Stimulated activated memory B cell treated with anti-CD40 and anti-IgM and Interleukin-4, amounts not matched to agents 10 μg/mL and 1 μg/mL and 100 μg/mL, for 72 hours (primary cell): ENCODE measurements around the gene MAP1LC3B.
"Not testable (repeated sequence)": the region's sequence is repeated elsewhere in the genome, so short reads cannot be mapped to it uniquely, and the experiment has no call there.

Source experiments
- ATAC-seq: fragments of 150-1000 bp; cut with Tn5 transposase; 2 replicates; pipeline ENCODE4 v1.10.0; 2021
- H3K27ac Mint-ChIP-seq: one replicate; pipeline ENCODE4 v1.8.0; 2022; ENCODE audit warnings: mild to moderate bottlenecking, mixed read lengths
- H3K27me3 Mint-ChIP-seq: one replicate; pipeline ENCODE4 v1.8.0; 2022; ENCODE audit warnings: mixed read lengths
- H3K36me3 Mint-ChIP-seq: one replicate; pipeline ENCODE4 v1.8.0; 2022; ENCODE audit warnings: mixed read lengths
- H3K4me1 Mint-ChIP-seq: one replicate; pipeline ENCODE4 v1.8.0; 2022; ENCODE audit warnings: mixed read lengths
- H3K4me3 Mint-ChIP-seq: one replicate; pipeline ENCODE4 v1.8.0; 2022; ENCODE audit warnings: mild to moderate bottlenecking, moderate library complexity, mixed read lengths
- H3K9me3 Mint-ChIP-seq: one replicate; pipeline ENCODE4 v1.8.0; 2022; ENCODE audit warnings: mixed read lengths

MAP1LC3B gene

GRCh38 chr16:87384162-87384874, 7.8 kb upstream of the MAP1LC3B start:
- Mint-ChIP-seq H3K27ac (peak overlapping the region; percentile 99), H3K27me3 (no peaks in the 10 kb centered on the region)
- peak; percentile 2 for ATAC-seq

GRCh38 chr16:87384875-87385167, 7.3 kb upstream of the MAP1LC3B start:
- ATAC-seq, H3K9me3 Mint-ChIP-seq, H3K27me3 Mint-ChIP-seq, H3K36me3 Mint-ChIP-seq: not testable (repeated sequence)
- Mint-ChIP-seq H3K4me1 (peaks cover 81% of the 10 kb centered on the region), H3K27ac (peak overlapping the region; percentile 99), H3K4me3 (peak overlapping the region; percentile 96)

More at GRCh38 chr16:87384162-87384874, 7.8 kb upstream of the MAP1LC3B start:
- Mint-ChIP-seq H3K9me3 (peaks cover 2% of the 10 kb centered on the region), H3K4me1 (peaks cover 80% of the 10 kb centered on the region), H3K36me3 (no peaks in the 10 kb centered on the region), H3K4me3 (peak overlapping the region; percentile 96)

- ATAC-seq = peak; percentile 79
- H3K4me1 Mint-ChIP-seq = peaks cover 60% of the 10 kb centered on the region
- no peaks in the 10 kb centered on the region for H3K27me3 Mint-ChIP-seq
Measured at GRCh38 chr16:87387942-87388817, 4.0 kb upstream of the MAP1LC3B start.

DNA sequence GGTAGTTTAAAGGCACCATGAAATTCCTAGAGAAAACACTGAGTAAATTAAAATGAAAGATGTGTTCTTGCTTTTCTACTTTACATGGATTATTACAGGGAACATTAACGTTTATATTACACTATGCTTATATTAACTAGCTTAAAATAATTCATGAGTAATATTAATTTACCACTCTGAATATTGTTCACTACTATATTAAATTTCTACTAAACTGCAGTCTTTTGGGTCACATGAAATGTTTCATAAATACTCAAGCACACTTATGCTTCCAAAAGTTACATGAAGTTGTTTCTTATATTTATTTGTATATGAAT, 3.4 kb upstream of the MAP1LC3B start:
- no peak for ATAC-seq
- Mint-ChIP-seq H3K4me1 (peaks cover 65% of the 10 kb centered on the region), H3K9me3 (peaks cover 2% of the 10 kb centered on the region), H3K27ac (peak overlapping the region; percentile 99), H3K27me3 (no peaks in the 10 kb centered on the region), H3K4me3 (peak overlapping the region; percentile 66), H3K36me3 (no peaks in the 10 kb centered on the region)

More at GRCh38 chr16:87387942-87388817, 4.0 kb upstream of the MAP1LC3B start:
- Mint-ChIP-seq H3K36me3 (no peaks in the 10 kb centered on the region), H3K9me3 (peaks cover 2% of the 10 kb centered on the region), H3K4me3 (peak overlapping the region; percentile 66), H3K27ac (peak overlapping the region; percentile 99)

GRCh38 chr16:87389245-87389644, 2.9 kb upstream of the MAP1LC3B start:
- Mint-ChIP-seq H3K27ac (peak overlapping the region; percentile 99), H3K9me3 (peaks cover 2% of the 10 kb centered on the region), H3K36me3 (no peaks in the 10 kb centered on the region), H3K27me3 (no peaks in the 10 kb centered on the region), H3K4me1 (peaks cover 65% of the 10 kb centered on the region), H3K4me3 (no peak overlapping the region)
- ATAC-seq = no peak

DNA sequence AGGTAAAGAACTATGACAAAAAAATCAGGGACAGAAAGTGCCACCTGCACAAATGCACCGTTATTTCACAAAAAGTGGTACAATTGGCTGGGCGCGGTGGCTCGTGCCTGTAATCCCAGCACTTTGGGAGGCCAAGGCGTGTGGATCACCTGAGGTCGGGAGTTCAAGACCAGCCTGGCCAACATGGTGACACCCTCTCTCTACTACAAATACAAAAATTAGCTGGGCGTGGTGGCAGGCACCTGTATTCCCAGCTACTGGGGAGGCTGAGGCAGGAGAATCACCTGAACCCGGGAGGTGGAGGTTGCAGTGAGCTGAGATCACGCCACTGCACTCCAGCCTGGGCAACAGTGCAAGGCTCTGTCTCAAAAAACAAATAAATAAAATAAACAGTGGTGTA, 2.2 kb upstream of the MAP1LC3B start:
- H3K9me3 Mint-ChIP-seq, H3K4me3 Mint-ChIP-seq, H3K27me3 Mint-ChIP-seq, H3K36me3 Mint-ChIP-seq, ATAC-seq, H3K27ac Mint-ChIP-seq: not testable (repeated sequence)
- peaks cover 65% of the 10 kb centered on the region for H3K4me1 Mint-ChIP-seq

DNA sequence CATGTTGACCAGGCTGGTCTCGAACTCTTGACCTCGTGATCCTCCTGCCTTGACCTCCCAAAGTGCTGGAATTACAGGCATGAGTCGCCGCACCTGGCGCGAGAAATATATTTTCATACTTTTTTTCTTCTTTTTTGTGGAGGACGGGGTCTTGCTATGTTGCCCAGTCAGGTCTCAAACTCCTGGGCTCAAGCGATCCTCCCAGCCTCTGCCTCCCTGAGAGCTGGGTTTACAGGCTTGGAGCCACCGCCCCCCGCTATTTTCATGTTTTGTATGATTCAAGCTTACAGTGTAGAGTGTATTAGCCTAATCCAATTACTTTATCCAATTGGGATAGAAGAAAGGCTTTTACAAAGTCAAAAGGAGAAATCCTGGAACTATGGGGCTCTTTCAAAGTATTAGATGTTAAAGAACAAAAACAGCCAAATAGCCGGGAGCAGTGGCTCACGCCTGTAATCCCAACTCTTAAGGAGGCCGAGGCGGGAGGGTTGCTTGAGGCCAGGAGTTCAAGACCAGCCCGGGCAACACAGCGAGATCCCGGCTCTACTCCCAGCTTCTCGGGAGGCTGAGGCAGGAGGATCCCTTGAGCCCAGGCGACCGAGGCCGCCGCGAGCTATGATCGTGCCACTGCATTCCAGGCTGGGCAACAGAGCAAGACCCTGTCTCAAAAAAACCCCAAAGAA, 1.4 kb upstream of the MAP1LC3B start:
- Mint-ChIP-seq H3K9me3 (peaks cover 2% of the 10 kb centered on the region), H3K36me3 (peaks cover 10% of the 10 kb centered on the region), H3K27me3 (no peaks in the 10 kb centered on the region), H3K4me3 (peak overlapping the region; percentile 94), H3K27ac (peak overlapping the region; percentile 91), H3K4me1 (peaks cover 64% of the 10 kb centered on the region)
- no peak for ATAC-seq

- ATAC-seq = no peak
- peaks cover 59% of the 10 kb centered on the region for H3K4me1 Mint-ChIP-seq
- H3K27me3 Mint-ChIP-seq = no peaks in the 10 kb centered on the region
- peak overlapping the region; percentile 91 for H3K27ac Mint-ChIP-seq
- peaks cover 2% of the 10 kb centered on the region for H3K9me3 Mint-ChIP-seq
- H3K36me3 Mint-ChIP-seq = peaks cover 10% of the 10 kb centered on the region
- peak overlapping the region; percentile 94 for H3K4me3 Mint-ChIP-seq
Measured at GRCh38 chr16:87391324-87391949, 699 bp upstream of the MAP1LC3B start.

- Mint-ChIP-seq H3K4me1 (peaks cover 54% of the 10 kb centered on the region), H3K27me3 (no peaks in the 10 kb centered on the region), H3K36me3 (peaks cover 10% of the 10 kb centered on the region), H3K4me3 (peak overlapping the region; percentile 86), H3K9me3 (no peaks in the 10 kb centered on the region), H3K27ac (peak overlapping the region; percentile 78)
- peak; percentile 1 for ATAC-seq
Measured at GRCh38 chr16:87392821-87393679, 914 bp downstream of the MAP1LC3B start.

- Mint-ChIP-seq H3K27ac (peak overlapping the region; percentile 78), H3K9me3 (no peaks in the 10 kb centered on the region), H3K4me3 (peak overlapping the region; percentile 86), H3K27me3 (no peaks in the 10 kb centered on the region), H3K36me3 (peaks cover 10% of the 10 kb centered on the region), H3K4me1 (peaks cover 48% of the 10 kb centered on the region)
- ATAC-seq = no peak
Measured at GRCh38 chr16:87393680-87394055, 1.5 kb downstream of the MAP1LC3B start.

GRCh38 chr16:87395181-87395842, 3.2 kb downstream of the MAP1LC3B start:
- Mint-ChIP-seq H3K4me1 (peaks cover 43% of the 10 kb centered on the region), H3K27ac (no peak overlapping the region), H3K4me3 (no peak overlapping the region), H3K36me3 (peaks cover 18% of the 10 kb centered on the region), H3K27me3 (no peaks in the 10 kb centered on the region), H3K9me3 (no peaks in the 10 kb centered on the region)
- ATAC-seq = no peak

DNA sequence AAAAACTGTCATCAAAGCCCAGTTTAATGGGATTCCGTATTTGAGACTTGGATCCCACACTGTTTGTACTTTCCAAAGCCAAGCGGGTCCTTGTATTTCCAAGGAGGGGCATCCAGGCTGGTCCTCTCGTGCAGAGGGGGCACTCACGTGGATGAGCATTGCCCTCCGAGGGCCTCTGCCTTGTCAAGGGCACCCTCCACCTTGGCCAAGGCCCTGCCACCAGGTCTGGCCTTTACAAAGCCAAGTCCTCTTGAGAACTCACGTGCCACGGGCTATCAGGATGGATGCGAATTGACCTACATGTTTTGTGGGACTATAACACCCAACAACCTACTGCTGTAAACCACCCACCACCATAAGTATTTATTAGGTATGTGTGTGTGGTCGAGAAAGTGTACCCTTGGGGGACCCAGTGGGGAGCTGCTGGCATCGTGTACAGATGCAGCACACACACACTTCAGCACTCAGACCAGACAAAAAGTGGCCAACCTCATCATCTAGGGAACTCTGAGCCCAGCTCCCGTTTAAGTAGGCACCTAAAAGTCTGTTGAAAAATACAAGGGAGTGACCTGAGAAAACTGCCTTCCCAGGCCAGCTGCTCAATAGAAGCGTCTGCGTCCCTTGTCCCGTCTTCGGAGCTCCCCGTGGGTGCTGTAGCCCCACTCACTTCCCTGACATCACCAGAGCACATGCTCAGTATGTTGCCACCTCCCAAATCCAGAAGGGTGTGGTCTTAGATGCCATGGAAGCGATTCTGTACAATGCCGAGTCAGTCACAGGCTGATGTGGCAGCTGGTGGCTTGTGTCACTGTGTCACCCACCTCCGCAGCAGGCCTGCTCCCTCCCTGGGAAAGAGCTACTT, 12.9 kb downstream of the MAP1LC3B start:
- no peak for ATAC-seq
- Mint-ChIP-seq H3K27ac (no peak overlapping the region), H3K4me3 (no peak overlapping the region)

GRCh38 chr16:87406495-87407088, 14.5 kb downstream of the MAP1LC3B start:
- peaks cover 36% of the 10 kb centered on the region for H3K36me3 Mint-ChIP-seq

More for the DNA sequence above, 12.9 kb downstream of the MAP1LC3B start:
- H3K4me1 Mint-ChIP-seq = peaks cover 20% of the 10 kb centered on the region
- H3K9me3 Mint-ChIP-seq = no peaks in the 10 kb centered on the region
- peaks cover 29% of the 10 kb centered on the region for H3K36me3 Mint-ChIP-seq
- no peaks in the 10 kb centered on the region for H3K27me3 Mint-ChIP-seq

More at GRCh38 chr16:87406495-87407088, 14.5 kb downstream of the MAP1LC3B start:
- Mint-ChIP-seq H3K4me3 (no peak overlapping the region), H3K27me3 (no peaks in the 10 kb centered on the region), H3K9me3 (no peaks in the 10 kb centered on the region), H3K4me1 (peaks cover 20% of the 10 kb centered on the region), H3K27ac (no peak overlapping the region)
- no peak for ATAC-seq
